Activated naive CD8-positive, alpha-beta T cell (primary cell): ENCODE measurements around the gene PEAK1.

ENCODE experiments used
- H3K27ac Mint-ChIP-seq: one replicate; pipeline ENCODE4 v1.8.0; 2021; ENCODE audit warnings: mixed read lengths
- H3K27me3 Mint-ChIP-seq: one replicate; pipeline ENCODE4 v1.8.0; 2021; ENCODE audit warnings: mixed read lengths
- H3K36me3 Mint-ChIP-seq: one replicate; pipeline ENCODE4 v1.8.0; 2021; ENCODE audit warnings: mixed read lengths
- H3K4me1 Mint-ChIP-seq: one replicate; pipeline ENCODE4 v1.8.0; 2021; ENCODE audit warnings: low read depth, mixed read lengths
- H3K4me3 Mint-ChIP-seq: one replicate; pipeline ENCODE4 v1.8.0; 2021; ENCODE audit warnings: mild to moderate bottlenecking, mixed read lengths
- H3K9me3 Mint-ChIP-seq: one replicate; pipeline ENCODE4 v1.8.0; 2021; ENCODE audit warnings: low read depth, mixed read lengths

The PEAK1 gene

DNA sequence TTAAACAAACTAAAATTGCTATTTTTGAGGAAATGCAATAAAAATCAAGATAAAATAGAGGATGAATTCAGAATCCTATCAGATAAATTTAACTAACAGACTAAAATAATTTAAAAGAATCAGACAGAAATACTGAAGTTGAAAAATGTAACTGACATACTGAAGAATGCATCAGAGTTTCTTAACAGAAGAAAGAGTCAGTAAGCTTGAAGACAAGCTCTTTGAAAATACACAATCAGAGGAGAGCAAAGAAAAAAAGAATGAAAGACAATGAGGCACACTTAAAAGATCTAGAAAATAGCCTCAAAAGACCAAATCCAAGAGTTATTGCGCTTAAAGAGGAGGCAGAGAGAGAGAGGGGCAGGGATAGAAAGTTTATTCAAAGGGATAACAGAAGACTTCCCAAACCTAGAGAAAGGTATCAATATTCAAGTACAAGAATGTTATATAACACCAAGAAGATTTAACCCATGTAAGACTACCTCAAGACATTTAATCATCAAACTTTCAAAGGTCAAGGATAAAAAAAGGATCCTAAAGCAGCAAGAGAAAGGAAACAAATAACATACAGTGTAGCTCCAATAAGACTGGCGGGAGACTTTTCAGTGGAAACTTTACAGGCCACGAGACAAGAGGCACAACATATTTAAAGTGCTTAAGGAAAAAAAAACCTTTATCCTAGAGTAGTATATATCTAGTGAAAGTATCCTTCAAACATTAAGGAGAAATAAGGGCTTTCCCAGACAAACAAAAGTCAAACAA is 24.7 kb downstream of the PEAK1 start:
- H3K9me3 Mint-ChIP-seq, result peaks cover 29% of the 10 kb centered on the region
- H3K36me3 Mint-ChIP-seq, result peaks cover 25% of the 10 kb centered on the region
- no peak overlapping the region for H3K27ac Mint-ChIP-seq
- no peaks in the 10 kb centered on the region for H3K27me3 Mint-ChIP-seq
- H3K4me1 Mint-ChIP-seq, result peaks cover 1% of the 10 kb centered on the region
- no peak overlapping the region for H3K4me3 Mint-ChIP-seq

- Mint-ChIP-seq H3K27me3 (no peaks in the 10 kb centered on the region), H3K9me3 (peaks cover 17% of the 10 kb centered on the region), H3K27ac (no peak overlapping the region), H3K36me3 (peaks cover 19% of the 10 kb centered on the region), H3K4me3 (no peak overlapping the region), H3K4me1 (peaks cover 1% of the 10 kb centered on the region)
These were observed 26.4 kb downstream of the PEAK1 start for GRCh38 chr15:77393471-77393840.

DNA sequence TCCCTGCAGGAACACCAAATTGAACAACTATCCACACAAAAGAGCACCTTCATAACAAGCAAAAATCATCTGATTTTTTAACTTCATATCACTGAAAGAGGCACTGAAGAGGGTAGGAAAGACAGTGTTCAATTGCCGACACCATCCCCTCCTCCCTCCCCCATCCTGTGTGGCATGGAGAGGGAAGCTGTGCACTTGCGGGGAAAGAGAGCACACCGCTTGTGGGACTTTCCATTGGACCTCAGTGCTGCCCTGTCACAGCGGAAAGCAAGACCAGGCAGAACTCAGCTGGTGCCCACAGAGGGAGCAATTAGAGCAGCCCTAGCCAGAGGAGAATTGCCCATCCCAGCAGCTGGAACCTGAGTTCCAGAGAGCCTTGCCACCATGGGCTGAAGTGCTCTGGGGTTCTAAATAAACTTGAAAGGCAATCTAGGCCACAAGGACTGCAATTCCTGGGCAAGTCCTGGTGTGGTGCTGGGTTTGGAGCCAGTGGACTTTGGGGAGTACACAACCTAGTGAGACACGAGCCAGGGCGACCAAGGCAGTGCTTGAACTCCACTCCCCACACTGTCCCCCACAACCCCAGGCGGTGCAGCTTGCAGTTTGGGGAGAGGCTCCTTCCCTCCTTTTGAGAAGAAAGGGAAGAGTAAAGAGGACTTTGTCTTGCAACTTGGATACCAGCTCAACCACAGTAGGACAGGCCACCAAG is 27.0 kb downstream of the PEAK1 start:
- no peak overlapping the region for H3K27ac Mint-ChIP-seq
- H3K4me1 Mint-ChIP-seq, result peaks cover 1% of the 10 kb centered on the region
- H3K36me3 Mint-ChIP-seq, result peaks cover 15% of the 10 kb centered on the region
- peaks cover 14% of the 10 kb centered on the region for H3K9me3 Mint-ChIP-seq
- H3K27me3 Mint-ChIP-seq, result no peaks in the 10 kb centered on the region
- no peak overlapping the region for H3K4me3 Mint-ChIP-seq

- Mint-ChIP-seq H3K9me3 (peaks cover 12% of the 10 kb centered on the region), H3K36me3 (peaks cover 12% of the 10 kb centered on the region), H3K27ac (no peak overlapping the region), H3K4me3 (no peak overlapping the region), H3K27me3 (no peaks in the 10 kb centered on the region), H3K4me1 (peaks cover 1% of the 10 kb centered on the region)
These were observed 28.4 kb downstream of the PEAK1 start for GRCh38 chr15:77391372-77391951.

DNA sequence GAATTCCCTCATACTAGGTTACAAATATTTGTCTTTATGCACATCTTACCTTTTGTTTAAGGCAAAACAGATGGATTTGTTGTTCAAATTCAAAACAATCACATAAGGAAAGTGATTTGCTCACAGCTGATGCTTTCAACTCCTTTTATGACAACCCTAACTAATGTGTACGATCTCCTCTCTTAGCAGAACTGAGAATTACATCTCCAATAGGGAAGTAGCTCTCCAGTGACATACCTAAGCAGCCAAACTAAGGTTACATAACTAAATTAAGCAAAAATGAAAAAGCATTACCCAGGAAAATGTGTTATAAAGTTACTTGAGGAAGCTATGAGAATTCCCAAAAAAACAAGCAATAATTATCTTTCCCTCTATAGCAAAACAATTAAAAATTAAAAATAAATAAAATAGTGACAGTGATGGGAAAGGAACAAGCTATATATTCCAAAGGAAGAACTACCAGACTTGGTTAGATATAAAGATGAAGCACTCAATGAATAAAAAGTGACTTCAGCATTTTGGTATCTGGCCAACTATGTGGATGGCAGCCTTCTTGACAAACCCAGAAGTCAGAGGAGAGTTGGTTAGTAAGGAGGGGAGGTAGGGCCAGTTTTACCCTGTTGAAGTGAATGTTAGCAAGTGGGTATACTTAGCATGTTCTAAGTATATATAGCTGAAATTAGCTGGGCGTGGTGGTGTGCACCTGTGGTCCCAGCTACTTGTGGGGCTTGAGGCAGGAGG is 32.4 kb downstream of the PEAK1 start:
- H3K36me3 Mint-ChIP-seq, result no peaks in the 10 kb centered on the region
- no peak overlapping the region for H3K27ac Mint-ChIP-seq
- no peak overlapping the region for H3K4me3 Mint-ChIP-seq
- H3K9me3 Mint-ChIP-seq, result no peaks in the 10 kb centered on the region
- H3K4me1 Mint-ChIP-seq, result peaks cover 19% of the 10 kb centered on the region
- no peaks in the 10 kb centered on the region for H3K27me3 Mint-ChIP-seq

- H3K4me1 Mint-ChIP-seq, result peaks cover 21% of the 10 kb centered on the region
These were observed 33.3 kb downstream of the PEAK1 start for GRCh38 chr15:77386626-77387025.

DNA sequence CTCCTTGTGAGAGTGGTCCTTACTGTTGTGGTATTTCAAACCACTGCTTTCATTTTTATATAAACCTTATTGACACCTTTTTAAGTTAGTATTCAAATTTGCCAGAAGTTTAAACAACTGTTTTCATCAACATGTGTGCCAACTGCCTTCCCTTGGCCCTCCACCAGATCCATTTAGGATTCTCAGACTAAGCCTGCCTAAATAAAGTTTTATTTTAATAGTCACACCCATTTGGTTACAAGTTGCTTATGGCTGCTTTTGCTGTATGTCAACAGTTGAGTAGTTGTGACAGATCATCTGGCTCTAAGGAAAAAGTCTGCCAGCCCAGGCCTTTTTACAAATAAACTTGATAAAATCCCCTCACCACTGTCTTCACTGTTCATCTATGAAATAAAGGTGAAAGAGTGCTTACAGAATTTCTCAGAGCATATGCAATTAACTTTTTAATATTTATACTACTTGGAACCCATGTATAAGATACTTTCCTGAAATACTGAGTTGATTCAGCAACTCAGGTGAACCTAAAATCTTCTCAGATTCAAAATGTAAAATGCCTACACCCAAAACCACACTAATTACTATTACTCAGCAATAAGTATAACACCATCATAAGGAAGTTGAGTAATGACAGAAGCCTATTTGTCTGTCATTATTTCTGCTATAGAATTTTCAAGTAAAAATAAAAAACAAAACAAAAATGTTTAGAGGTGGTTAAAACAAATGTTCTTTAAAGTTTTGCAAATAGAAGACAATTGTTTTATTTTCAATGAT is 35.1 kb downstream of the PEAK1 start:
- Mint-ChIP-seq H3K4me3 (no peak overlapping the region), H3K27me3 (no peaks in the 10 kb centered on the region), H3K27ac (no peak overlapping the region), H3K4me1 (peaks cover 20% of the 10 kb centered on the region), H3K9me3 (no peaks in the 10 kb centered on the region), H3K36me3 (no peaks in the 10 kb centered on the region)

More at GRCh38 chr15:77386626-77387025, 33.3 kb downstream of the PEAK1 start:
- H3K27me3 Mint-ChIP-seq, result no peaks in the 10 kb centered on the region
- no peak overlapping the region for H3K27ac Mint-ChIP-seq
- no peaks in the 10 kb centered on the region for H3K36me3 Mint-ChIP-seq
- H3K9me3 Mint-ChIP-seq, result no peaks in the 10 kb centered on the region
- no peak overlapping the region for H3K4me3 Mint-ChIP-seq

GRCh38 chr15:77384086-77384485 is 35.8 kb downstream of the PEAK1 start:
- Mint-ChIP-seq H3K9me3 (no peaks in the 10 kb centered on the region), H3K4me1 (peaks cover 20% of the 10 kb centered on the region), H3K27ac (no peak overlapping the region), H3K27me3 (no peaks in the 10 kb centered on the region), H3K4me3 (no peak overlapping the region), H3K36me3 (no peaks in the 10 kb centered on the region)

DNA sequence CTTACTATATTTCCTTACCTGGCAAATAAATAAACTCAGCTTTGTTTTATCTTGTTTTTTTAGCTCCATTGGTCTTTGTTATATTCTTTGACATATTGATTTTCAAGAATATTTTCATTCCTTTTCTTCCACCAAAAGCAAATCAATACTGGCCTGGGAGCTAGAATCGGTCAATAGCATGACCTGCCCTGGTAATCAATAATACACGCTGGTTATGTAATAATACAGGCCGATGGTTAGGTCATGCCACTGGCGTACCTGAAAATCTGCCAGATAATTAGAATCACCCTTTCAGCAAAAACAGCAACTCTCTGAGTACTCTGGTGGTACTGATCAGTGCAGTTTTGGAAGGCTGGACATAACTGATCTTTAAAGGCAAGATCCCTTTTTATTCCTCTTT is 39.9 kb downstream of the PEAK1 start:
- Mint-ChIP-seq H3K27ac (no peak overlapping the region), H3K27me3 (no peaks in the 10 kb centered on the region), H3K9me3 (no peaks in the 10 kb centered on the region), H3K4me3 (no peak overlapping the region), H3K36me3 (no peaks in the 10 kb centered on the region), H3K4me1 (peaks cover 16% of the 10 kb centered on the region)

DNA sequence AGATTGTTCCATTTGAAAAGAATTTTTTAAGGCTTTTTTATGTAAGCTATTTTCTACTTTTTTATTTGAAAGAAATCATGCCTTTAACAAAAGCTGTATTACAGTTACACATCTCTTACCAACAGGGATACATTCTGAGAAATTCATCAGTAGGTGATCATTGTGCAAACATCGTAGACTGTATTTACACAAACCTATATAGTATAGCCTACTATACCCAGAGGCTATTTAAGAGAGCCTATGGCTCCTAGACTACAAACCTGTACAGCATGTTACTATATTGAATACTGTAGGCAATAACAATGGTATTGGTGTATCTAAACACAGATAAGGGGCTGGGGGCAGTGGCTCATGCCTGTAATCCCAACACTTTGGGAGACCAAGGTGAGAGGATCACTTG is 43.1 kb downstream of the PEAK1 start:
- Mint-ChIP-seq H3K4me1 (peaks cover 4% of the 10 kb centered on the region), H3K27me3 (no peaks in the 10 kb centered on the region), H3K4me3 (no peak overlapping the region), H3K36me3 (peaks cover 2% of the 10 kb centered on the region), H3K27ac (no peak overlapping the region), H3K9me3 (no peaks in the 10 kb centered on the region)

DNA sequence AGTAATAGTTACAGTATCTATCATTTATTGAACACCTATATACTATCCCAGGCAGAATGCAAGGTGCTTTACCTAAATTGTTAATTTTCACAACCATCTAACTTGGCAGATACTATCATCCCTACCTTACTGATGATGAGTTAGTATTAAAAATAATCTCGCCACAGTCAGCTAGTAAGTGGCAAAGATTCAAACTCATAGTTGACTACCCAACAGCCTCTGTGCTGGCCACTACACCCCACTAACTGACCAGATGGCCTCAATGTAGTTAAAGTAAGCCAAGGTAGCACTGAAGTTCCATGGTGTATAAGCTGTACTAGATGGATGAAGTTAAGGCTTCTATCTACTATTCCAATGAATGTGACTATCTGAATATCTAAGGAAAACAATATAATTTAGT is 44.8 kb downstream of the PEAK1 start:
- peaks cover 2% of the 10 kb centered on the region for H3K36me3 Mint-ChIP-seq

DNA sequence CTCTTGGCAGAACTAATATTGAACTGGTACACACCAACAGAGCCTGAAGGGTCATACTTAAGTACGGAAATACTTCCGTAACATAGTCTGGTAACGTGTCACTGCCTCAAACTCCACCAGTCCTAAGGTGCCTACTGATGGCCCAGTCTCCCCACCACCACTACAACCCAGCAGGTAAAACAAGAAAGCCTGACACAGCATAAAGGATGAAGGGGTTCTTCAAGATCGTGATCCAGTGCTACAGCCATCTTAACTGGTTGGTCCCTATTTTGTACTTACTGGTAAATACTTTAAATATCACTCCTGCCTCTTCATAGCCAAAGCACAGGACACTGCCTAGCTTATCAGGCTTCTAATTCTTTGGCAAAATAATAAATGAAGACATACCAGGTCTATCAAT is 46.5 kb downstream of the PEAK1 start:
- Mint-ChIP-seq H3K4me3 (no peak overlapping the region), H3K27me3 (no peaks in the 10 kb centered on the region), H3K4me1 (peaks cover 8% of the 10 kb centered on the region), H3K27ac (no peak overlapping the region), H3K9me3 (no peaks in the 10 kb centered on the region), H3K36me3 (peaks cover 2% of the 10 kb centered on the region)

More for the DNA sequence above, 44.8 kb downstream of the PEAK1 start:
- H3K4me3 Mint-ChIP-seq, result no peak overlapping the region
- H3K27ac Mint-ChIP-seq, result no peak overlapping the region
- H3K27me3 Mint-ChIP-seq, result no peaks in the 10 kb centered on the region
- no peaks in the 10 kb centered on the region for H3K9me3 Mint-ChIP-seq
- peaks cover 4% of the 10 kb centered on the region for H3K4me1 Mint-ChIP-seq

GRCh38 chr15:77371850-77372563 is 47.9 kb downstream of the PEAK1 start:
- Mint-ChIP-seq H3K27me3 (no peaks in the 10 kb centered on the region), H3K36me3 (peaks cover 2% of the 10 kb centered on the region), H3K4me3 (no peak overlapping the region), H3K9me3 (no peaks in the 10 kb centered on the region), H3K27ac (no peak overlapping the region), H3K4me1 (peaks cover 8% of the 10 kb centered on the region)

GRCh38 chr15:77370580-77370979 is 49.3 kb downstream of the PEAK1 start:
- peaks cover 2% of the 10 kb centered on the region for H3K36me3 Mint-ChIP-seq
- H3K9me3 Mint-ChIP-seq, result no peaks in the 10 kb centered on the region

More at GRCh38 chr15:77370580-77370979, 49.3 kb downstream of the PEAK1 start:
- no peak overlapping the region for H3K4me3 Mint-ChIP-seq
- H3K27ac Mint-ChIP-seq, result no peak overlapping the region
- peaks cover 6% of the 10 kb centered on the region for H3K4me1 Mint-ChIP-seq
- H3K27me3 Mint-ChIP-seq, result no peaks in the 10 kb centered on the region
